Prostate gland (tissue), 2 donors: ENCODE measurements around the gene DCC.

Experiments
- CTCF ChIP-seq, 4 experiments: fragments of 200-600 bp in 2 of 4; fragments of 450-650 bp in 2 of 4; sonication (generic) in 2 of 4; IDR thresholded peaks; 1 replicate in 3 of 4; 2 replicates in 1 of 4; pipeline ENCODE4 v1.5.1; 2016 to 2019; ENCODE audit warnings: antibody characterized with exemption in 4 of 4, mild to moderate bottlenecking in 2 of 4, moderate library complexity in 2 of 4
- POLR2A ChIP-seq: fragments of 450-650 bp; IDR thresholded peaks from one replicate; pipeline ENCODE4 v1.6.1; 2016; ENCODE audit warnings: antibody characterized with exemption, mild to moderate bottlenecking
- POLR2AphosphoS5 ChIP-seq: sonication (generic); formaldehyde crosslinking; IDR thresholded peaks from one replicate; pipeline ENCODE4 v1.6.1; 2017; ENCODE audit warnings: antibody characterized with exemption

DNA sequence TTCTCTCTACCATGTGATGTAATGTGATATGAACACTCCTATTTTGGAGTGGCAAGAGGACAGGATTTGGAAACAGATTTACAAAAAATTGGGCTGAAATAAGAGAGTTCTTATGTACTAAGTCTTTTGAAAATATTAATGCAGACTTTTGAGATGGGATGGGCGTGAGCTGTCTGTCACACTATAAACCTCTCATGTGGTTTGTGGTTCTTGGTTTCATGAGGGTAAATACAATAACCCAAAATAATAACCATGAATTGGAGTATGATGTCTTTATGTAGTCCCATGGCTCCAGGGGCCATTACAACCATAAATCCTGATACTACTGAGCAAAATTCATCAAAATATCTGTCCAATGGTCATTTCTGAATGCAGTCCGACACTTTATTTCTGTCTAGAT, 1216.5 kb downstream of the DCC start:
- TF ChIP-seq POLR2AphosphoS5 (no peak), POLR2A (no peak), CTCF (IDR thresholded peaks at IDR 0.05) (no peak)
